Cerebellar cortex (tissue), 1 donor: Measurements from ENCODE around the gene BBS2.

Experiments
- DNase-seq: peaks from one replicate; pipeline ENCODE4 v3.0.0-alpha.2; 2015; ENCODE audit warnings: low spot score

The BBS2 gene, protein sequence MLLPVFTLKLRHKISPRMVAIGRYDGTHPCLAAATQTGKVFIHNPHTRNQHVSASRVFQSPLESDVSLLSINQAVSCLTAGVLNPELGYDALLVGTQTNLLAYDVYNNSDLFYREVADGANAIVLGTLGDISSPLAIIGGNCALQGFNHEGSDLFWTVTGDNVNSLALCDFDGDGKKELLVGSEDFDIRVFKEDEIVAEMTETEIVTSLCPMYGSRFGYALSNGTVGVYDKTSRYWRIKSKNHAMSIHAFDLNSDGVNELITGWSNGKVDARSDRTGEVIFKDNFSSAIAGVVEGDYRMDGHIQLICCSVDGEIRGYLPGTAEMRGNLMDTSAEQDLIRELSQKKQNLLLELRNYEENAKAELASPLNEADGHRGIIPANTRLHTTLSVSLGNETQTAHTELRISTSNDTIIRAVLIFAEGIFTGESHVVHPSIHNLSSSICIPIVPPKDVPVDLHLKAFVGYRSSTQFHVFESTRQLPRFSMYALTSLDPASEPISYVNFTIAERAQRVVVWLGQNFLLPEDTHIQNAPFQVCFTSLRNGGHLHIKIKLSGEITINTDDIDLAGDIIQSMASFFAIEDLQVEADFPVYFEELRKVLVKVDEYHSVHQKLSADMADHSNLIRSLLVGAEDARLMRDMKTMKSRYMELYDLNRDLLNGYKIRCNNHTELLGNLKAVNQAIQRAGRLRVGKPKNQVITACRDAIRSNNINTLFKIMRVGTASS

DNA sequence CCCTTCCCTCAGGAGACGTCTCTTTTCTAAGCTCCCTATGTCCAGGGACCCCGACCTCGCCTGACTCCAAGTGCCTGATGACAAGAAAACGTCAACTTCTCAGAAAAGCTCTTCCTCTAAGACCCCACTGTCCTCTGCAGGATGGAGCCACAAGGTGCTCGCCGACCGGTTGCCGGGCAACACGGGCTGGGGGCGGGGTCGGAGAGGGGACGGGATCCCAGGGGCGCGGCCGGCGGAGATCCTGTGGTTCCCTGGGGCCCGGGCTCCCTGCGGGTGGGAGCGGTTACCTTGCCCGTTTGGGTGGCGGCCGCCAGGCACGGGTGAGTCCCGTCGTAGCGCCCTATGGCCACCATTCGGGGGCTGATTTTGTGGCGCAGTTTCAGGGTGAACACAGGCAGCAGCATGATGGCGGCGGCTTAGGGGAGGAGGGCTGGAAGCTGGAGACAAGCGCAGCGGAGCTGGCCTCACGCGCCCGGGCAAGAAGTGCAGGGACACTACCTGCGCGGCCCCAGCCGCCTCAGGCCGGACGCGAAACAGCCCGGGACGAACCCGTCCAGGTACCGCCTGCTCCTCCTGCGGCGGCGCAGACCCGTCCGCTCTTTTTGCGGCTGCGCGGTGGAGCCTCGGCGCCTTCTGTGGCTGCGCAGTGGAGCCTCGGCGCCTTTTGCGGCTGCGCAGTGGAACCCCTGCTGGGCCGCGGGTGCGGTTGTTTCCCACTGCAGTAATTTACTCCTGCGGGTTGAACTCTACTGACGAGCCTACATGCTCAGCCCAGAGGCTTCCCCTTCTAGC lies at the start of gene BBS2:
BBS2 (minus strand) TSS at position 566 of the 792 bp plus-strand sequence; CDS start at position 404, 162 bp downstream.
- DNase-seq = peak; percentile 83

DNA sequence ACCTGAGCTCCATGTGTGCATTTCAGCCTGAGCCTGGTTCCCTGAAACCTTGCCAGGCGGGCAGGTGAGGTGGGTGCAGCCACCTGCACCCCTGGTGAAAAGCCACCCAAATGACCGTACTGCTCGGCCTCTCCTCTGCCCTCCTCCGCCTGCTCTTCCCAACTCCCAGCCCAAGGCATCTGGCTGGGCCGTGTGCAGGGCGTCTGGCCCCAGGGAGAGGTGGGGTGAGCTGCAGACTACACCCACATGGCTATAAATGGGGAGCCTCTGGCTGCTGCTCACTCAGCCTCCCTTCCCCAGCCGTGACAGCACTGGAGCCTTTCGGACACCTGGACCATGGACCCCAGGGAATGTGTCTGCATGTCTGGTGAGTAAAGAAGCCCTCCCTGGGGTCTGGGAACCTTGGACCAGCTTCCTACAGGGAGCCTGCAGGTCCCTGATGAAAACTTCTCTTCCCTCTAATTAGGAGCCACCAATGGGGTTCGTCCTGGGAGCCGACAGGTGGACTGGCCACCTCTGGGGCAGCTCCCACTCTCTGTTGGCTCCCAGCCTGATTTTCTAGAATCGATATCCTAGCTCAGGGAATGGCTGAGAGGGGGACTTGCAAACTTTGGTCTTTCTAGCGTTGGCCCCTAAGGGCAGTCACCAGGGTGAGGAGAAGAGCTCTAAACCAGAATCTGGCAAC lies 45.1 kb upstream of the BBS2 start, which contains the start of gene MT4:
MT4 (plus strand) TSS at position 281 of the 685 bp plus-strand sequence; CDS start at position 337, 56 bp downstream.
- DNase-seq = no peak

DNA sequence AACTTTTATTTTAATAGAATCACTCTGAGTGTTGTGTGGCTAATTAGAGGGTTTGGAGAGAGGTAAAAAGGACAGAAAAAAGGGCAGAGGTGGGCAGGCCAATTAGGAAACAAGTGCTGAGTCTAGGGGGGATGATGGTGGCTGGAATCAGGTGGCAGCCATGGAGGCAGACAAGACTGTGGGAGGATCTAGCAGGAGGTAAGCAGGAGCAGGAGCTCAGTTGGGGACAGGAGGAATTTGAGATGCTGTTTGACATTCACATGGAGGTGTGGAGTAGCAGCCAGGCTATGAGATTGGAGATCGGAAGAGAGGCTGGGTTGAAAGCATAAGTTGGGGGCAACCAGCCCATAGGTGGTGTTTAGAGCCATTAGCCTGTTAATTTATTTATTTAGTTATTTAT lies 41.3 kb upstream of the BBS2 start:
- no peak for DNase-seq

DNA sequence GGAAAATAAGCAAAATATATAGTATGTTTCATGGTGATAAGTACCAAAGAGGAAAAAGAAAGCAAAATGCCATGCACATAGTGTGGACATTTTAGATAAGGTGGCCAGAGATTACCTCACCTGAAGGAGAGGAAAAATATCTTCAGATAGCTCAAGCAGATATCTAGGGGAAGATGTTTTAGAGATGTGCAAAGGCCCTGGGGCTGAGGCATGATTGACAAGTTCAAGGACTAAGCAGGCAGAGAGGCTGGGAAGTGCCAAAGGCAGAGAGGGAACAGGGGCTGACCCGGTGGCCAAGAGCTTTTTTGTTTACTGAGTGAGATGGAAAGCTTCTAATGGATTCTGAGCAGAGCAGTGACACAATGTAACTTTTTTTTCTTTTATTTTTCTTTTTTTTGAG lies 40.6 kb upstream of the BBS2 start:
- no peak for DNase-seq

DNA sequence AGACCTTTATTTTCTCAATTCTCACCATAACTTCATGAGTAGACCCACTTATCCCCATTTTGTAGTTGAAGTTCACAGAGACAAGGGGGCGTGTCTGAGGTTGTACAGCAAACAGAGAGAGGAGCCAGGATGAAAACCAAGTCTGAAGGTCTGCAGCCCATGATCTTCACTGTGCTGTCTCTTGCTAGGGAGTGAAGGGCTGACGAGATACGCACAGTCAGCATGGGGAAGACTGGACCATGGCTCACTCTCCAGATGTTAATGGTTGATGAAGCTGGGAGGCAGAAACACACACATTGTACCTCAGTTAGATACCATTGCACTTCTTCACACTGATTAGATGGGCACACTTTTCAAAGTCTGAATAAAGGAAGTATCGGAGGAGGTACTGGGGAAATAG lies 39.3 kb upstream of the BBS2 start:
- DNase-seq = no peak

DNA sequence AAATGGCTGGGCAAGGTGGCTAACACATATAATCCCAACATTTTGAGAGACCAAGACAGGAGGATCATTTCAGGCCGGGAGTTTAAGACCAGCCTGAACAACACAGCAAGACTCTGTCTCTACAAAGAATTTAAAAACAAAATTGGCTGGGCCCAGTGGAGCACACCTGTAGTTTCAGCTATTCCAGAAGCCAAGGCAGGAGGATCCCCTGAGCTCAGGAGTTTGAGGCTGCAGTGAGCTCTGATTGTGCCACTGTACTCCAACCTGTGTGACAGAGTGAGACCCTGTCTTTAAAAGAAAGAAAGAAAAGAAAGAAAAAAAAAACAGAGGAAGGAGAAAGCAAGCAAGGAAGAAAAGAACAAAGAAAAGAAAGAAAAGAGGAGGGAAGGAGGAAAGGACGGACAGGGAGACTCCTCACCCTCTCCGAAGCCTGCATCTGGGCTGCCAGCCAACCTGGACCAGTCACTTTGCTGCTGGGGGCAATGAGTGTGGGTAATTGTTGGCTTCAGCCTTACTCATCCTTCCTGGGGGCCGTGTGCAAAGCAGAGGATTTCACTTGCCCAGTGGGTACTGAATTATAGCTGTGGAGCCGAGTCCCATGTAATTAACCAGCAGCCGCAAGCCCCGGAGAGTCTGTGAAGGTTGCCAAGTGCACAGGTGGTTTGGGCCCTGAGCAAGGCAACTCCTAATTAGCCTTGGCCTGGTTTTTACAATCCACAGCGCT lies 38.4 kb upstream of the BBS2 start:
- DNase-seq = peak; percentile 97

DNA sequence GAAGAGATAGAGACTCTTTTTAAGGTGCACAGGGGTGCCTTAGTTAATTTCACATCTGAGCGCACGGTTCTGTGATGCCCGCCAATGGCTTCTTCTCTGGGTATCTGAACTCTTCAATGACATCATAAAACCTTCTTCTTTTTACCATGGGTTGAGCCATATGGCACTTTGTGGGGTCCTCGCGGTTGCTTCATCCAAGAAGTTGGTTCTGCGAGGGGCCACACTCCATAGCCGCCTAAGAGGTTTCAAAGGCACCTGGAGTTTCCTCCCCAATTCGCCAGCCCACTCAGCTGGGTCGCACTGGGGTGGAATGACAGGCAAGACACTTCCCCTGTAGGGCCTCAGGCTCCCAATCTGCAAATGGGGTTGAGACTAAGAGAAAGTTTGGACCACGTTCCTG lies 34.6 kb upstream of the BBS2 start:
- no peak for DNase-seq

DNA sequence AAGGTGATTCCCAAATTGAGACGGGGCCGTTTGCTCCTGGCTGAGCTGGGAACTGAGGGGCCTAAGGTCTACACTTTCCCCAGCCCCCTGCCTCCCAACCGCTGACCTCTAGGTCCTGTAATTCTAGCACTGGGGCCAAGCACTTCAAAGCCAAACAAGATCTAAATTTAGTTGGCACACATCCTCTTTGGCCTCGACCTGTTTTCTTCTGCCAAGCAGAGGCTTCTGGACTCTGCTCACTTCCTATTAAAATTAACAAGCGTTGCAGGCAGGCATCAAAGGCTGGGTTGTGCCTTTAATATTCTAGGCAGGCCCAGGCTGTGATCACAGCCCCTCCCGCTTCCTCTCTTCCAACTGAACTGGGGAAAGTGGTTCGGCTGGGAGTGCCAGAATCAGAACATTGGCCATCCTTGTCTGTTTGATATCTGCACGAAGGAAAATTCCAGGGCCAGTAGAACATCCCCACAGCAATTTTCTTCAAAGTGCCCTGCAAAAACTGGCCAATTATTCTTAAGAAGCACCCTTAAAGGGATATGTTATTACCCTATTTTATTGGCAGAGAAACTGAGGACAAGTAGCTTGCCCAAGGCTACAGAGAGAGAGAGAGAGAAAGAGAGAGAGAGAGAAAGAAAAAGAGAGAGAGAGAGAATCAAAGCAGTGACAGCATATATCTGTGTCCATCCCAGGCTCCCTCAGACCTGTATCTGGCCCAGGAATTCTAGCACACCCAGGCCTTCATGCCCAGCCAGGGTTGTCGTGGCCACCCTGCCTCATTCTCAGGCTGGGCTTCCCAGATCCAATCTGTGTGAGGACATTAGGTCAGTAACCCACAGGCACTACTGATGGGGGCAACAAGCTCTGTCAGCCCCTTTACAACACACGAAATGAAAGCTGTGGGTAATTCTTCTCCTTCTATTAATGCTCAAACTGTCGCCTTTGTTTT lies 32.2 kb upstream of the BBS2 start:
- peak; percentile 48 for DNase-seq

DNA sequence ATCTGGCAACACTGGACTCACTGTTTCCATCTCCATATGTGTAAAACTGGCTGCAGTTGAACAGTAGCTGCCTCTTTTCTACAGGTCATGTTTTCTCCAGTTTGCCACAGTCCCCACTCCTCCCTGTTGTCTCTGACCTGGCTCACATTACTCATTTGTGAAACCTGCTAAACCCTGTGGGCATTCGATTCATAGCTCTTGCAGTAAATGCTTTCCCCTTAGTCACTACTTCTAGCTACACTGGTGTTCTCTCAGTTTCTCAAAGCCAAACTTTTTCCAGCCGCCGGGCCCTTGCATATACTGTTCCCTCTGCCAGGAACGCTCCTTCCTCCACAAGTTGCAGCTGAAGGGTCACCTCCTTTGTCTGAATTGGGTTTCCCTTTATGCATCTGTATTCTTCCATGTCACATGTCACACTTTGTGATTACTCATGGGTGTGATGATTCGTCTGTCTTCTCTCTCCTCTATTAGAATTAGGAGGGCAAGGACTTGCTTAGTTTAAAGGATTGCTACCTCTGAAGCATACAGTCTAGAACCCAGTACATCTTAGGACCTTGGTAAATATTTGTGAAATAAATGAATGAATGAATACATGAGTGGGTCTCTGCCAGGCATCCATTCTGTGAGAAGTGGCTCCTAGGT lies 30.0 kb upstream of the BBS2 start:
- DNase-seq = no peak

DNA sequence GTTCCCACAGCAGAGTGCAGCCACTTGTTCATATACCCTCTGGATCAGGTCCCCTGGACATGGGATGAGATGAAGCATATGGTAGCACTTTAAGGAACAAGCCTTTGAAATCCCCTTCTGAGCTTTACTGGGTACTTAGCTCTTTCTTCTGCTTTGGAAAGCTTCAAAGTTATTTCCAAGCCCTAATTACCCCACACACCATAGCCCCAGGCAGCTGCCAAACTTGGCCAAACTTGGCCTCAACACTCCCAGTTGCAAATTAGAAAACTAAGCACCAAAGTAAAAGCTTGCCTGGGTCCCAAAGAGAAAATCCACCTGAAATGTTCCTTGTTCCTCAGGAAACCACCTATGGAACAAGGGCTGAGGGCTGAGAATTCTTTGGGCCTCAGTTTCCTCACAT lies 29.3 kb upstream of the BBS2 start:
- DNase-seq = no peak

DNA sequence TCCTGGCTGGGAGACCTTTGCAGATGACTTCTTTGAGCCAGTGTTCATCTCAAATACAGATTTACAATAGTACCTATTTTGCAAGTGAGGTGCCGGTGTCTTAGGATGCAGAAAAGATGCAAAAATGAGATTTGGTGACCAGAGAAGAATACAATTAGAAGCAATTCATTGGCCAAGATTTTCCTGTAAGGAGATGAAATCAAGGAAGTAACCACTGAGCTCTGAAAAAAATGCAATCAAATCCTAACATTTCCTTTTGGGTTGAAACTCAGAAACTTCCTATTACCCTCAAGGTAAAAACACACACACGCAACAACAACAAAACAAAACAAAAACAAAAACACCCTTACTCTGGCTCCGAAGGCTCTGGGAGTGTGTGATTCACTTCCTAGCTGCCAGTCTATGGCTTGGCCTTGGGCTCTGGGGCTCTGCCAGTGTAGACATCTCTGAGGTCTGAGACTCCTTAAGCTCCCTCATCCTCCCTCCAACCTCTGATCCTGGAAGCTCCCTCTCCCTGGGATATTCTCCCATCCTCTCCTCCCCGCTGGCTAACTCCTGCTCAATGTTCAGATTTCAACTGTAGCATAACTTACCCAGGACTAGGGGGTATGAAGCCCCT lies 28.2 kb upstream of the BBS2 start:
- DNase-seq = no peak

DNA sequence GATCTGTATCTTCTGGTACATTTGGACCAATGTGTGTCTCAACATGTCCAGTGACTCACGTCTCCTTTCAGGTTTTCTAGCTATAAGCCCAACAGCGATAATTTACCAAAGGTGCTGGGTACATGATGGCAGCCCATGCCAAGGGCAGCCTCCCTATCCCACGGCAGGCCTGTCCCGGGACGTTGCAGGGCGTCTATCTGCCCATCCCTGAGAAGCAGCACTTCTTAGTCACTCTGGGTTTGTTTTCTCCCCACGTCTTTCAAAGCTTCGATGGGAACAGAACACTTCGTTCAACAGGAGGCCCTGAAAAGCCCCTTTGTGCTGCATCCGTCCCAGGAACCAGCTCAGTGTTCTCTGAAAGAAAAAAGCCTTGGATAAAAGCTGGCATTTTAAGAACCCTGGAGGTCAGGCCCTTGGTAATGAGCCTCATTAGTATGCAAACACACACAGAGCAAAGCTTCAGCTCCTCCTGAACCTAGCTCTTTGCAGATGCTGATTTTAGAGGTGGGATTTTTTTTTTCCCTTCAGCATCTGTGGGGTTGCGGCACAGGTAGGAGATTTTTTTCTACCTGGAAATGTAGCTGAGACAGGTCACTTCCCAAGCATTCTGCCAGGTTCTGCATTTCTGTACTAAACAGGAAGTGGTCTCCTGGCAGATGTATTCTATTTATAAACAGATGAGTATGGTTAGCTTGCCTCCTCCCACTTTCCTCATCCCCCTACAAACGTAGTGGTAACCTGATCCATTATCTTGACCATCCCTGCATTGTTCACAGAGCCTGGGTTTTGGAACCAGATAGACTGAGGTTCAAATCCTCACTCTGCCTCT lies 27.5 kb upstream of the BBS2 start:
- DNase-seq = peak; percentile 39

DNA sequence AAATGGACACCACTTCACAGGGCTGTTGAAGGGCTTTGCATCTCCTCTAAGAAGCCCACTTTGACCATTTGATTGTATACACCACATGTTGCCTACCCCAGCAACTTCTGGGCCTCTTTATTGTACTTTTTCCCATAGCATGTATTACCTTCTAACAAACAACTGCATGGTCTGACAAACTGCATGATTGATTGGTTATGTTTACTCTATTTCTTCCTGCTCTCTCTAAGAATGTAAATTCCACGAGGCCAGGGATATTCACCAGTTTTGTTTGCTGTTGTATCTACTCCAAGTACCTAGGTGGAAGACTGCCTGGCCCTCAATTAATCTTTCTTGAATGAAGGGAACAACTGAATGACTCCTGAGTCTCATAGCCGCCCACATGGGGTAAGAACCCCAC lies 22.2 kb upstream of the BBS2 start:
- no peak for DNase-seq

DNA sequence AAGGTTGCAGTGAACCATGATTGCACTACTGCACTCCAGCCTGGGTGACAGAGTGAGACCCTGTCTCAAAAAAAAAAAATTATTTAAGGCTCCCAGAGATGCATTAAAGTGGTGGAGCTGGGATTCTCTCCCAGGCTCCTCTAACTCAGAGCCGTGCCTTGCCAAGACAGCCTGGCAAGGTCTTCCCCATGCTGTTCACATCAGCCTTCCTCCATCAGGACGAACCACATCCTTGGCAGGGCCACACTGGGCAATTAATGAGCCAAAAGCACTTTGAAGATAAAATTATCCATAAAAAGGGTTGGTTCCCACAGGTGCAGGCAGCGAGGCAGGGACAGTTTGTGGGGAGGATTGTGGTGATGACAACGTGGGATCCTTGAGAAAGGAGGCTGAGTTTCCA lies 19.8 kb upstream of the BBS2 start:
- no peak for DNase-seq

DNA sequence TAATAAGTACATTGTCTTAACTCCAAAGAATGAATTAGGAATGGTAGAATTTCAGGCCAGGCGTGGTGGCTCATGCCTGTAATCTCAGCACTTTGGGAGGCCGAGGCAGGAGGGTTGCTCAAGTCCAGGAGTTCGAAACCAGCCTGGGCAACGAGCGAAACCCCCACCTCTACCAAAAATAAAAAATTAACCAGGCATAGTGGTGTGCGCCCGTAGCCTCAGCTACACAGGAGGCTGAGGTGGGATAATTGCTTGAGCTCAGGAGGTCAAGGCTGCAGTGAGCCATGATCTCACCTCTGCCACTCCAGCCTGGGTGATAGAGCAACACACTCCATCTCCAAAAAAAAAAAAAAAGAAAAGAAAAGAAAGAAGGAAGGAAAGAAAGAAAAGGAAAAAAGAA lies 18.5 kb upstream of the BBS2 start:
- DNase-seq = no peak

DNA sequence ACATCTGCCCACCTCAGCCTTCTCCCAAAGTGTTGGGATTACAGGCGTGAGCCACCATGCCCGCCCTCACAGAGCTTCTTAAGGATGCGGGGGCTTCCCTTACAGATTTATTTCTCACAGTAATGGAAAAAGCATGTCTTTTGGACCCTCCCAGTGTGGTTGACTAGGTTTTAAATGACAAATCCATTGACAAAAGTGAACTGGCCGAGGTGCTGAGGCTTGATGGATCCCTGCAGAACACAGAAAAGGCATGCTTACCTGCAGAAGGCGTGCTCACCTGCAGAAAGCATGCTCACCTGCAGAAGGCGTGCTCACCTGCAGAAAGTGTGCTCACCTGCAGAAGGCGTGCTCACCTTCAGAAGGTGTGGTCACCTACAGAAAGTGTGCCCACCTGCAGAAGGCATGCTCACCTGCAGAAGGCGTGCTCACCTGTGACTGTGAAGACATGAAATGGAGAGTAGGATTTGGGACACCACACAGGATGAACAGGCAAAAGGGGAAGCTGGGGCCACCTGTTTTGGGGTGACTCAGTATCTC lies 15.1 kb upstream of the BBS2 start:
- DNase-seq = no peak

DNA sequence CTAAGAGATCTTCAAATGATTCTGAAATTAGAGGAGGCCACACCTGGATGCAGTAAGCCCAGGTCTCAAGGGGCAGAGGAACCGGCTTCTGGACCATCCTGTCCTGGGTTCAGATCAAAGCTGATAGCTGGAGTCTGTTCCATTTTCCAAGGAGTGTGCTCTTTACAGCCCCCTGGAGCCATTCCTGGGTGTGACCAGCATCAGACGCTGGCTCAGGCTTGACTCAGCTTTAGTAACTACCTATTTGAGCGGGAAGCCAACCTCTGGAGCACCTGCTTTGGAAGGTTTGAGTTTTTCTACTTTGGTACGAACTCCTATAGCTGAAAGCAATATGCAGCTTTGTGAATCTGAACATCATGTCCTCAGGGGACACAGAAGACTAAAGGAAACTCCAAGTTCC lies 12.9 kb upstream of the BBS2 start:
- no peak for DNase-seq

DNA sequence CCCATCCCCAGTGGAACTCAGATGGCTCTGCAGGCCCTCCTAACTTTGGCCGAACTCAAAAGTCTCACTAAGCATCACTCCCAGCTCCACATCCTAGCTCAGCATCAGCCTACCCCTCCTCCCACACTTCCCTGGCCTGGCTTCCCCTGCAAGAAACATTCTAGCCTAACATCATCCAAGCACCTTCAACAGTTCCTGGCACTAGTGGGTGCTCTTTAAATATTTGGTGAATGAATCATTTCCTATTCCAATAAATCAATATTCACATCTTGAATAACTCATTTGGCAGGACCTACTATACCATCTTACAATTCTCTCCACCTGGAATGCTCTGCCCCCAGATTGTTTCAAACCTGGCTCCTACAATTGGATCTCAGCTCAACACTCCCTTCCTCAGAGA lies 11.0 kb upstream of the BBS2 start:
- no peak for DNase-seq
